Smooth muscle cell (in vitro differentiated cells): ENCODE measurements around the gene CNTNAP5. TPM values are rescaled to one million over a fixed set of nuclear protein-coding genes. Genes with fewer than 3 reads are reported as not detected.

ENCODE experiments used
- DNase-seq: peaks from one replicate; lab custom pipeline; 2025; ENCODE audit not compliant: unreplicated experiment; lab: John Stamatoyannopoulos, UW
- H2AFZ ChIP-seq: fragments of 200-600 bp; sonication (generic); 2 replicates; pipeline ENCODE4 v1.6.0; 2016; ENCODE audit warnings: antibody characterized with exemption, low read depth, mild to moderate bottlenecking
- H3F3A ChIP-seq: fragments of 200-600 bp; sonication (generic); 2 replicates; pipeline ENCODE4 v1.6.0; 2017; ENCODE audit warnings: antibody characterized with exemption, low read depth
- H3K27ac ChIP-seq: fragments of 200-600 bp; sonication (generic); 2 replicates; pipeline ENCODE4 v1.5.1; 2016; ENCODE audit warnings: low read depth, mild to moderate bottlenecking
- H3K27me3 ChIP-seq: fragments of 200-600 bp; sonication (generic); 2 replicates; pipeline ENCODE4 v1.6.1; 2016; ENCODE audit warnings: low read depth, mild to moderate bottlenecking
- H3K36me3 ChIP-seq: fragments of 200-600 bp; sonication (generic); 2 replicates; pipeline ENCODE4 v1.5.1; 2016; ENCODE audit warnings: low read depth
- H3K4me1 ChIP-seq: fragments of 200-600 bp; sonication (generic); 2 replicates; pipeline ENCODE4 v1.5.1; 2016; ENCODE audit warnings: low read depth
- H3K4me2 ChIP-seq: fragments of 200-600 bp; sonication (generic); 2 replicates; pipeline ENCODE4 v1.6.0; 2016; ENCODE audit warnings: mild to moderate bottlenecking
- H3K4me3 ChIP-seq: fragments of 200-600 bp; sonication (generic); 2 replicates; pipeline ENCODE4 v1.5.1; 2016; ENCODE audit warnings: mild to moderate bottlenecking
- H3K79me2 ChIP-seq: fragments of 200-600 bp; sonication (generic); 2 replicates; pipeline ENCODE4 v1.6.0; 2016; ENCODE audit warnings: low read depth, mild to moderate bottlenecking
- H3K9ac ChIP-seq: fragments of 200-600 bp; sonication (generic); 2 replicates; pipeline ENCODE4 v1.6.0; 2016; ENCODE audit warnings: low read depth
- H3K9me3 ChIP-seq: fragments of 200-600 bp; sonication (generic); replicated peaks from 2 replicates; pipeline ENCODE4 v1.5.1; 2016; ENCODE audit warnings: low read depth
- H4K20me1 ChIP-seq: fragments of 200-600 bp; sonication (generic); 2 replicates; pipeline ENCODE4 v1.6.0; 2016; ENCODE audit warnings: low read depth
- WGBS: methylation state at CpG from one replicate; pipeline ENCODE4 v1.1.7; 2016; ENCODE audit warnings: low lambda C conversion rate; 5-methylcytosine and 5-hydroxymethylcytosine counted together
- polyA plus RNA-seq: library from polyadenylated mRNA; unstranded; fragments of >200 nt; fragmentation: Nextera tagmentation; extraction: Ambion mirVana; gene quantifications from 2 replicates; pipeline ENCODE4 v1.2.1, GENCODE V29; 2016
- total RNA-seq: library from RNA; depleted of rRNA; stranded (reverse); fragments of >200 nt; gene quantifications from 2 replicates; pipeline ENCODE4 v1.2.3, GENCODE V29; 2014
- TF ChIP-seq, protein P1 (sequence below): fragments of 200-600 bp; sonication (generic); IDR thresholded peaks from 2 replicates; pipeline ENCODE4 v1.5.1; 2017; ENCODE audit warnings: borderline replicate concordance, mild to moderate bottlenecking, antibody characterized with exemption; ENCODE audit not compliant: insufficient read depth, poor library complexity, severe bottlenecking

Gene CNTNAP5
- total and polyA plus RNA-seq, 2 experiments from 2014 or later: not detected

DNA sequence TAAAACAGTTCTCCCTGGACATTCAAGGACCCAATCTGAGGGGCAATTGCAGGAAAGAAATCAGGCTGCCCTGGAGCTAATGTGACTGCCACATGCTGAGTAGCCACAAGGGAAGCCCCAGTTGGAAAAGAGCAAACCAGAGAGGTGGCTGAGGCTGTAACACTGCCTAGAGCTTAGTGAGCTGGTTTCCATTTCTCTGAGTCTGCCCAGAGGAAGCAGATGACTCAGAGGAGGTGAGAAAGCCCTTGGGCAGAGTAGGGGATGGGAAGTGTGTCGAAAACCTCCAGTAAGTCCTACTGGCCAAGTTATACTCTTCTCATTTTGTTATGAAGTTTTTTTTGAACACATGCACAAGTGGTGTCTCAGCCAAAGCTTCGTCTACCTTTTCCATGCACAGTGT is 753.0 kb downstream of the CNTNAP5 start:
- TF ChIP-seq, protein P1, sequence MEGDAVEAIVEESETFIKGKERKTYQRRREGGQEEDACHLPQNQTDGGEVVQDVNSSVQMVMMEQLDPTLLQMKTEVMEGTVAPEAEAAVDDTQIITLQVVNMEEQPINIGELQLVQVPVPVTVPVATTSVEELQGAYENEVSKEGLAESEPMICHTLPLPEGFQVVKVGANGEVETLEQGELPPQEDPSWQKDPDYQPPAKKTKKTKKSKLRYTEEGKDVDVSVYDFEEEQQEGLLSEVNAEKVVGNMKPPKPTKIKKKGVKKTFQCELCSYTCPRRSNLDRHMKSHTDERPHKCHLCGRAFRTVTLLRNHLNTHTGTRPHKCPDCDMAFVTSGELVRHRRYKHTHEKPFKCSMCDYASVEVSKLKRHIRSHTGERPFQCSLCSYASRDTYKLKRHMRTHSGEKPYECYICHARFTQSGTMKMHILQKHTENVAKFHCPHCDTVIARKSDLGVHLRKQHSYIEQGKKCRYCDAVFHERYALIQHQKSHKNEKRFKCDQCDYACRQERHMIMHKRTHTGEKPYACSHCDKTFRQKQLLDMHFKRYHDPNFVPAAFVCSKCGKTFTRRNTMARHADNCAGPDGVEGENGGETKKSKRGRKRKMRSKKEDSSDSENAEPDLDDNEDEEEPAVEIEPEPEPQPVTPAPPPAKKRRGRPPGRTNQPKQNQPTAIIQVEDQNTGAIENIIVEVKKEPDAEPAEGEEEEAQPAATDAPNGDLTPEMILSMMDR: no peak
- no peaks in the 10 kb centered on the region for H3K9me3 ChIP-seq
- no peak overlapping the region for H3K4me2 ChIP-seq
- no peaks in the 10 kb centered on the region for H3F3A ChIP-seq
- no peak overlapping the region for H2AFZ ChIP-seq
- H3K27ac ChIP-seq: no peak overlapping the region
- H3K4me3 ChIP-seq: no peak overlapping the region
- H3K36me3 ChIP-seq: no peaks in the 10 kb centered on the region
- DNase-seq: no peak
- H3K9ac ChIP-seq: no peak overlapping the region
- H3K79me2 ChIP-seq: no peaks in the 10 kb centered on the region
- 77% methylated on average over 2 of the region's 2 CpGs for WGBS
- H3K4me1 ChIP-seq: no peaks in the 10 kb centered on the region
- H3K27me3 ChIP-seq: no peaks in the 10 kb centered on the region
- H4K20me1 ChIP-seq: no peaks in the 10 kb centered on the region

DNA sequence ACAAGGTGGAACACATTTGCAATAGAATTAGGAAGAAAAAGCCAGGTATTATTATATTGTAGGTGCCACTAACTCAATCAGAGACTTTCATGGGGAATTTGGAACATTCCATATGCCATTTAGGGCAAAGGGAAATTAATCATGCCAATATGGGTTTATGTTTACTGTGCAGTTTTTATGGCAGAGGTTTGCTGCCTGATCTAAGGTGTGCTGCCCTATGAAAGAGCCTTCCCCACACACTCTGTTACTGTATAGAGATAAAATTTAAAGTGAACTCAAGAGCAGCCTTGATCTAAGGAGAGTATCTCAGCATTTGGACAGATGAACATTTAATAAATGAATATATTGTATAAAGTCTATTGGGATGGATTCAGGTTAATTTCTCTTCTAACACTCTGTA is 771.6 kb downstream of the CNTNAP5 start:
- no peak for DNase-seq
- Histone ChIP-seq H3K9ac (no peak overlapping the region), H3K27me3 (no peaks in the 10 kb centered on the region), H3F3A (no peaks in the 10 kb centered on the region), H3K4me2 (no peak overlapping the region), H3K27ac (no peak overlapping the region), H3K36me3 (no peaks in the 10 kb centered on the region), H3K79me2 (no peaks in the 10 kb centered on the region), H3K4me1 (no peaks in the 10 kb centered on the region), H3K4me3 (no peak overlapping the region), H3K9me3 (no peaks in the 10 kb centered on the region), H4K20me1 (no peaks in the 10 kb centered on the region), H2AFZ (no peak overlapping the region)
- TF ChIP-seq, protein P1: no peak

DNA sequence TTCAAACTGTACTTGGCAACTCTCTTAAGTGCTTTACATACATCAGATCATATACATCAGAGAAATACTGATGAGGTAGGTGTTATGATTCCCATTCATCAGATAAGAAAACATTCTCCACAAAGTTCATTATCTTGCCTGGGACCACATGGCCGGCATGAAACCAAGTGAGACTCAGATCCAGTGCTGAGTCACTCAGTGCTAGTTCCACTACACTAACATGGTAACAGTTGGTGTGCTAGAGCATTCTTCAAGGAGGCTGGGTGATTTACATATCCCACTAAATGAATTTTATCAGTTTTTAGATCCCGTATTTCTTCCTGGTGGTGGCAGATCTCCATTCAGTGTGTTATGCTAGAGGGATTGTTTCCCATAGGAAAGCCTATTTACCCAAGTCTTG is 772.0 kb downstream of the CNTNAP5 start:
- Histone ChIP-seq H3K9ac (no peak overlapping the region), H4K20me1 (no peaks in the 10 kb centered on the region), H3K27ac (no peak overlapping the region), H3F3A (no peaks in the 10 kb centered on the region), H3K4me1 (no peaks in the 10 kb centered on the region), H2AFZ (no peak overlapping the region), H3K9me3 (no peaks in the 10 kb centered on the region), H3K79me2 (no peaks in the 10 kb centered on the region), H3K4me3 (no peak overlapping the region), H3K27me3 (no peaks in the 10 kb centered on the region), H3K4me2 (no peak overlapping the region), H3K36me3 (no peaks in the 10 kb centered on the region)
- DNase-seq: no peak
- TF ChIP-seq, protein P1: no peak
- 58% methylated on average over 2 of the region's 2 CpGs for WGBS

DNA sequence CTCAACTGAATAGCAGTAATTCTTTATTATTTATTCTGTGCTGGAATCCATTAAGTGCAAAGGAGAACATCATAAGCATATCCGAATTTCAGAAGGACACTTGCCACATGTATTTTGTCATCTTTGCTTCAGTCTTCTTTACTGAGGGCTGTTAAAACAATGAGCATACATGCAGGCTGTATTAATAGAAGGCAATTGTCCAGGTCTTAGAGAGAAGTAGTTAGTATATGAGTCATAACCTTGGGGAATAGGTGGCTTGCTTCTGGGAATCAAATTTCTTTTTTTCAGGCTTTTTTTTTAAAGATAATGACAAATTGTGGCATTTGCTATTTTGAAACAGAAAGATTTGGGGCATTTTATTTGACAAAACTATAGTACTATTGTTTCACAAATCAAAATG is 773.5 kb downstream of the CNTNAP5 start:
- Histone ChIP-seq H3K27ac (no peak overlapping the region), H3F3A (no peaks in the 10 kb centered on the region), H3K4me3 (no peak overlapping the region), H3K9ac (no peak overlapping the region), H3K4me2 (no peak overlapping the region), H3K27me3 (no peaks in the 10 kb centered on the region), H2AFZ (no peak overlapping the region), H3K36me3 (no peaks in the 10 kb centered on the region), H3K4me1 (no peaks in the 10 kb centered on the region), H4K20me1 (no peaks in the 10 kb centered on the region), H3K79me2 (no peaks in the 10 kb centered on the region), H3K9me3 (no peaks in the 10 kb centered on the region)
- 76% methylated on average over 1 of the region's 1 CpG for WGBS
- no peak for DNase-seq
- TF ChIP-seq, protein P1: no peak
